Ovary (tissue), 9 donors: ENCODE measurements around the gene CYB561A3. TPM values are rescaled to one million over a fixed set of nuclear protein-coding genes. Genes with fewer than 3 reads are reported as not detected.

Source experiments
- DNase-seq, 5 donors: peaks; one replicate each; pipeline ENCODE4 v3.0.0-alpha.2; 2019 to 2020
- H3K27ac ChIP-seq, 2 donors: fragments of 200-600 bp; one replicate each; pipeline versions ENCODE4 v1.5.1 to v1.8.0; 2019 to 2022
- H3K27me3 ChIP-seq: fragments of 200-600 bp; one replicate; pipeline ENCODE4 v1.8.0; 2022
- H3K36me3 ChIP-seq: fragments of 200-600 bp; sonication (generic); one replicate; pipeline ENCODE4 v1.5.1; 2019
- H3K4me1 ChIP-seq: one replicate; pipeline ENCODE4 v1.8.1; 2013; ENCODE audit warnings: mild to moderate bottlenecking, moderate library complexity; ENCODE audit not compliant: insufficient read depth
- H3K4me3 ChIP-seq: fragments of 200-600 bp; sonication (generic); one replicate; pipeline ENCODE4 v1.5.1; 2017
- H3K9me3 ChIP-seq, 2 donors: fragments of 200-600 bp in 1 of 2; sonication (generic) in 1 of 2; one replicate each; pipeline versions ENCODE4 v1.5.1 to v1.8.1; 2013 to 2019; ENCODE audit warnings: mild to moderate bottlenecking in 1 of 2, moderate library complexity in 1 of 2
- CTCF ChIP-seq, 3 donors: fragments of 450-650 bp in 2 of 3; fragments of 200-600 bp in 1 of 3; IDR thresholded peaks; one replicate each; pipeline versions ENCODE4 v1.5.1 to v1.8.0; 2016 to 2022; ENCODE audit warnings: antibody characterized with exemption in 3 of 3, mild to moderate bottlenecking in 1 of 3
- EP300 ChIP-seq: sonication (generic); formaldehyde crosslinking; IDR thresholded peaks from one replicate; pipeline ENCODE4 v1.6.1; 2017; ENCODE audit warnings: antibody characterized with exemption
- POLR2A ChIP-seq: fragments of 450-650 bp; IDR thresholded peaks from one replicate; pipeline ENCODE4 v1.6.1; 2017; ENCODE audit warnings: antibody characterized with exemption, mild to moderate bottlenecking, moderate library complexity
- WGBS, 3 donors: extraction: QIAGEN DNeasy Blood & Tissue Kit in 1 of 3; methylation state at CpG; one replicate each; pipeline versions ENCODE4 v1.1.5 to v1.1.7; 2013 to 2017; 5-methylcytosine and 5-hydroxymethylcytosine counted together
- intact Hi-C, 4 donors: fragments of 100-400 bp; cut with DNase I; formaldehyde crosslinking; loops; one replicate each; pipeline versions ENCODE4 v1.11.0 to v1.15.1; 2022 to 2023
- polyA plus RNA-seq, 2 donors: library from polyadenylated mRNA; stranded (reverse); fragments of 200-250 nt in 1 of 2; fragments of 350-450 nt in 1 of 2; fragmentation: Illumina TruSeq in 1 of 2; extraction: RNeasy Lipid Tissue Mini Kit (QIAGEN cat#74804) in 1 of 2; gene quantifications; one replicate each; pipeline ENCODE4 v1.2.3, GENCODE V29; 2013 to 2014
- total RNA-seq, 7 donors: library from RNA; depleted of rRNA in 2 of 7; stranded (reverse); fragments of >200 nt in 2 of 7; fragmentation: NEBNext Ultra II Directional in 3 of 7; extraction: Animal tissue kit (Norgen Biotek cat#: 25700) in 3 of 7; gene quantifications; one replicate each; pipeline versions ENCODE4 v1.1.0 to v1.2.4, GENCODE V29; 2016 to 2023
- donor health status: DM: no; HTN: no; CAD: no; lungs with moderate emphysema.
- donor health status: DM: no; HTN: no; CAD: no.
- donor health status: Bipolar disorder and iron deficiency.
- donor health status: DM: yes; HTN: yes; CAD: no.
- donor health status: DM: no; HTN: no; CAD: no.
- donor health status: DM: yes; HTN: yes; CAD: no.

Gene CYB561A3
- total and polyA plus RNA-seq, 9 donors: 24.1 to 58.3 (median 44.1) TPM

DNA sequence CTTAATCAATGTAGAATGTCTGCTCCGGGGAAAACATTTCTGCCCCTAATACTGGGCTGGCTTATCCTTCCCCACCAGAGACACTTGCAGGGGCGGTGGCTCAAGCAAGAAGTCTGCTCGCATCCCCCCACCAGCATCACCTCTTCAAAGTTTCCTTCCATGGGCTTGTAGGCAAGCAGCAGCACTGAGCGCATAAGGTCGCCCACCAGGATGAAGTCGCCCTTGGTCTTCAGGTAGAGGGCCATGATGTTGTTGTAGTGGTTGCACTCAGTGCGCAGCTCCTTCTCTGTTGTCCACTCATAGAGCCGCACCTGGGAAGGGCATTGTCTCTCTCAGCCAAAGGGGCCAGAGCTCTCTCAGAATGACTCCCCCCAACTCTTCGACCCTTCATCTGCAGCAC, 58.0 kb downstream of the CYB561A3 start:
- no peak for DNase-seq
- Histone ChIP-seq H3K27me3 (no peaks in the 10 kb centered on the region), H3K27ac (no peak overlapping the region), H3K9me3 (no peaks in the 10 kb centered on the region), H3K36me3 (no peaks in the 10 kb centered on the region), H3K4me1 (peaks cover 4% of the 10 kb centered on the region), H3K4me3 (no peak overlapping the region)
- intact Hi-C loops: no loop called here
- TF ChIP-seq EP300 (no peak), POLR2A (no peak), CTCF (IDR thresholded peaks at IDR 0.05) (no peak)
- WGBS, 3 donors: 93 to 94% (median 93%) methylated on average over 9 of the region's 9 CpGs

DNA sequence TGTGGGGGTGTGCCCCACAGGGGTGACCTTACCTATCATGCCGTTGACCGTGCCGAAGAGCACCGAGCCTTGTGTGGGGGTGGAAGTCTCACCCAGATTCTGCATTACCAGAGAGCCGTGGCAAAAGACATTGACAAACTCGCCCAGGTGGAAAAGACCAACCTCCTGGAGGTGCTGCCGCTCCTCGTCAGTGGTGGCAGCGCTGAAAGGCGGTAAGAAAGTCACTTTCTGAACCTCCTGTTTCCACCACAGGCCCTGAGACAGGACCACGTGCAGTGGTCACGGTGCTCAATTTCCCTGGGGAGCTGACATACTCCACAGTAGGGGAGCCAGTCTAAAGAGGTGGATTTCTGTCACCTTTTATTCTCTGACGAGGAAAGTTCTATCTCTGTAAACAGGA, 59.1 kb downstream of the CYB561A3 start:
- Histone ChIP-seq H3K4me1 (peaks cover 6% of the 10 kb centered on the region), H3K9me3 (no peaks in the 10 kb centered on the region), H3K27me3 (no peaks in the 10 kb centered on the region), H3K4me3 (no peak overlapping the region), H3K27ac (no peak overlapping the region), H3K36me3 (no peaks in the 10 kb centered on the region)
- TF ChIP-seq CTCF (IDR thresholded peaks at IDR 0.05): no peak
- TF ChIP-seq EP300: no peak
- no peak for TF ChIP-seq POLR2A
- DNase-seq: no peak
- 86 to 88% (median 88%) methylated on average over 13 of the region's 13 CpGs for WGBS, 3 donors
- intact Hi-C loops: no loop called here

Other genes starting within 250 kb of the CYB561A3 start
- 10 to 100 TPM; 11.3 to 25.8 (median 20.7) TPM for gene VPS37C, start 200.5 kb downstream of the CYB561A3 start, total RNA-seq
- 10 to 100 TPM in 1 of 2 donors, 1 to 10 TPM in 1; 7.8 to 14.0 TPM for gene VPS37C, start 200.5 kb downstream of the CYB561A3 start, polyA plus RNA-seq
- 1 to 10 TPM in 3 of 7 donors, under 1 TPM in 2, not detected in 2; 0.38 to 4.3 (median 1.0) TPM for gene PGA3, start 158.4 kb downstream of the CYB561A3 start, total RNA-seq
- gene PGA3, start 158.4 kb downstream of the CYB561A3 start, polyA plus RNA-seq: 1 to 10 TPM in 1 of 2 donors, under 1 TPM in 1; 0.43 to 1.5 TPM
- gene PGA4, start 139.5 kb downstream of the CYB561A3 start, total RNA-seq: 1 to 10 TPM in 3 of 7 donors, under 1 TPM in 1, not detected in 3; 0.45 to 9.3 (median 1.4) TPM
- gene PGA4, start 139.5 kb downstream of the CYB561A3 start, polyA plus RNA-seq: 1 to 10 TPM in 1 of 2 donors, under 1 TPM in 1; 0.87 to 1.7 TPM
- gene PGA5, start 120.7 kb downstream of the CYB561A3 start, total RNA-seq: 1 to 10 TPM in 1 of 7 donors, under 1 TPM in 2, not detected in 4; 0.69 to 1.7 (median 0.94) TPM
- gene PGA5, start 120.7 kb downstream of the CYB561A3 start, polyA plus RNA-seq: 1 to 10 TPM in 1 of 2 donors, under 1 TPM in 1; 0.27 to 1.1 TPM
- gene VWCE, start 66.6 kb downstream of the CYB561A3 start, total RNA-seq: 10 to 100 TPM in 6 of 7 donors, 1 to 10 TPM in 1; 9.4 to 39.9 (median 17.2) TPM
- 1 to 10 TPM; 1.9 to 6.9 TPM for gene VWCE, start 66.6 kb downstream of the CYB561A3 start, polyA plus RNA-seq
- gene DDB1, start 28.8 kb downstream of the CYB561A3 start, total RNA-seq: 100 to 1,000 TPM; 117 to 264 (median 217) TPM
- gene DDB1, start 28.8 kb downstream of the CYB561A3 start, polyA plus RNA-seq: 100 to 1,000 TPM; 137 to 270 TPM
- 10 to 100 TPM; 19.0 to 41.4 (median 36.3) TPM for gene TKFC, start 28.7 kb downstream of the CYB561A3 start, total RNA-seq
- 10 to 100 TPM; 22.6 to 27.0 TPM for gene TKFC, start 28.7 kb downstream of the CYB561A3 start, polyA plus RNA-seq
- 100 to 1,000 TPM in 1 of 7 donors, 10 to 100 TPM in 6; 21.5 to 102 (median 53.4) TPM for gene TMEM138, start 492 bp upstream of the CYB561A3 start, total RNA-seq
- 100 to 1,000 TPM in 1 of 2 donors, 10 to 100 TPM in 1; 33.7 to 115 TPM for gene TMEM138, start 492 bp upstream of the CYB561A3 start, polyA plus RNA-seq
- 10 to 100 TPM; 20.2 to 32.6 (median 24.2) TPM for gene TMEM216, start 30.7 kb upstream of the CYB561A3 start, total RNA-seq
- 10 to 100 TPM; 29.1 to 34.6 TPM for gene TMEM216, start 30.7 kb upstream of the CYB561A3 start, polyA plus RNA-seq
- gene CPSF7, start 68.1 kb upstream of the CYB561A3 start, total RNA-seq: 100 to 1,000 TPM in 1 of 7 donors, 10 to 100 TPM in 6; 33.3 to 103 (median 83.4) TPM
- 100 to 1,000 TPM in 1 of 2 donors, 10 to 100 TPM in 1; 51.8 to 109 TPM for gene CPSF7, start 68.1 kb upstream of the CYB561A3 start, polyA plus RNA-seq
- 10 to 100 TPM; 31.9 to 91.1 (median 37.5) TPM for gene SDHAF2, start 68.2 kb upstream of the CYB561A3 start, total RNA-seq
- gene SDHAF2, start 68.2 kb upstream of the CYB561A3 start, polyA plus RNA-seq: 10 to 100 TPM; 40.8 to 43.5 TPM
- 10 to 100 TPM in 1 of 7 donors, 1 to 10 TPM in 3, under 1 TPM in 3; 0.45 to 23.0 (median 1.4) TPM for gene LRRC10B, start 146.9 kb upstream of the CYB561A3 start, total RNA-seq
- gene LRRC10B, start 146.9 kb upstream of the CYB561A3 start, polyA plus RNA-seq: 1 to 10 TPM in 1 of 2 donors, under 1 TPM in 1; 0.48 to 1.7 TPM
- gene SYT7, start 219.2 kb upstream of the CYB561A3 start, total RNA-seq: 1 to 10 TPM in 5 of 7 donors, under 1 TPM in 2; 0.24 to 4.6 (median 1.5) TPM
- 1 to 10 TPM; 1.7 to 4.9 TPM for gene SYT7, start 219.2 kb upstream of the CYB561A3 start, polyA plus RNA-seq